PFSK-1 (cell line): ENCODE data around the gene ITSN2.

Source experiments
- FOXP2 ChIP-seq: optimal IDR thresholded peaks from 2 replicates; pipeline ENCODE3; 2011; ENCODE audit warnings: borderline replicate concordance, control low read depth, inconsistent platforms; ENCODE audit not compliant: insufficient read depth; ENCODE audit errors: extremely low read length, extremely low read depth
- POLR2AphosphoS5 ChIP-seq: IDR thresholded peaks from 2 replicates; pipeline ENCODE4 v1.6.1; 2012; ENCODE audit warnings: low read depth, mild to moderate bottlenecking, control low read depth, low read length, moderate library complexity
- REST ChIP-seq, 2 experiments: IDR thresholded peaks; 2 replicates each; pipeline versions ENCODE4 v1.6.1 to v1.8.0; 2011 to 2012; ENCODE audit warnings: low read depth in 2 of 2, low read length in 2 of 2, control low read depth in 1 of 2, inconsistent platforms in 1 of 2, mild to moderate bottlenecking in 1 of 2, moderate library complexity in 1 of 2; ENCODE audit not compliant: insufficient read depth in 1 of 2
- SIN3A ChIP-seq: IDR thresholded peaks from 2 replicates; pipeline ENCODE4 v1.6.1; 2012; ENCODE audit warnings: mild to moderate bottlenecking, low read length, moderate library complexity, borderline replicate concordance; ENCODE audit not compliant: insufficient read depth
- TAF1 ChIP-seq: IDR thresholded peaks from 2 replicates; pipeline ENCODE4 v1.6.1; 2012; ENCODE audit warnings: low read length, control low read depth, borderline replicate concordance; ENCODE audit not compliant: insufficient read depth

GRCh38 chr2:24307961-24308360 lies 52.4 kb downstream of the ITSN2 start:
- TF ChIP-seq REST (IDR thresholded peaks at IDR 0.05; ENCODE audit: insufficient read depth in 1 of 2, low read depth in 2 of 2, low read length in 2 of 2), result no peak
- TF ChIP-seq TAF1, result no peak
- TF ChIP-seq POLR2AphosphoS5, result no peak
- no peak for TF ChIP-seq SIN3A
- TF ChIP-seq FOXP2, result no peak
